K562 (cell line): ENCODE data around the gene CYP4F11. TPM values are rescaled to one million over a fixed set of nuclear protein-coding genes. Genes with fewer than 3 reads are reported as not detected.

Experiments used
- ATAC-seq: fragments of 200-7000 bp; cut with Tn5 transposase; 3 replicates; pipeline ENCODE4 v1.9.1; 2020; ENCODE audit warnings: moderate library complexity
- BruUV-seq: library from RNA; stranded (reverse); fragments of 400-500 nt; replicated peaks from 2 replicates; lab custom pipeline; 2021; lab: Mats Ljungman, UMichigan
- CTCF ChIA-PET: fragments of 300-600 bp; formaldehyde crosslinking; extraction: SDS; loops from one replicate; lab custom pipeline; 2021; ENCODE audit warnings: low intra/inter-chr PET ratio; lab: Yijun Ruan, JAX
- POLR2A ChIA-PET: fragments of 300-600, 350-650 bp; sonication (Branson Sonifier 250); formaldehyde crosslinking; extraction: SDS; loops from one replicate; lab custom pipeline; 2021; ENCODE audit warnings: antibody characterized with exemption, inconsistent platforms; lab: Yijun Ruan, JAX
- DNase-seq, 4 experiments: peaks; one replicate each; pipeline versions ENCODE4 v3.0.0 to v3.0.0-alpha.2; 2011 to 2018; ENCODE audit warnings: low spot score in 3 of 4, mixed read lengths in 3 of 4; ENCODE audit errors: extremely low read depth in 1 of 4
- FAIRE-seq: peaks from 2 replicates; lab custom pipeline; 2011; peaks lifted over from hg19 to GRCh38; lab: Jason Lieb, UNC
- H2AFZ ChIP-seq: 2 replicates; pipeline ENCODE4 v1.6.0; 2011; ENCODE audit warnings: low read depth, low read length, control low read depth, inconsistent platforms
- H3K27ac ChIP-seq: fragments of 200-600 bp; 3 replicates; pipeline ENCODE4 v1.8.0; 2011; ENCODE audit warnings: low read depth, mild to moderate bottlenecking, control low read depth, inconsistent platforms, low read length, moderate library complexity, mixed read lengths; ENCODE audit errors: extremely low read depth
- H3K27me3 ChIP-seq, 2 experiments: fragments of 300-600 bp in 1 of 2; 2 replicates in 1 of 2; 3 replicates in 1 of 2; pipeline versions ENCODE4 v1.6.0 to v1.8.0; 2011; ENCODE audit warnings: inconsistent platforms in 2 of 2, low read length in 2 of 2, mild to moderate bottlenecking in 1 of 2, mixed read lengths in 1 of 2, moderate library complexity in 1 of 2; ENCODE audit not compliant: control insufficient read depth in 2 of 2, insufficient read depth in 2 of 2
- H3K36me3 ChIP-seq: fragments of 300-600 bp; 3 replicates; pipeline ENCODE4 v1.8.0; 2011; ENCODE audit warnings: mild to moderate bottlenecking, low read length, inconsistent platforms; ENCODE audit not compliant: control insufficient read depth, insufficient read depth
- H3K4me1 ChIP-seq, 2 experiments: fragments of 200-600 bp in 1 of 2; replicated peaks in 1 of 2; 2 replicates in 1 of 2; 3 replicates in 1 of 2; pipeline versions ENCODE4 v1.5.1 to v1.8.0; 2011; ENCODE audit warnings: inconsistent platforms in 2 of 2, low read length in 2 of 2, mild to moderate bottlenecking in 1 of 2, mixed read lengths in 1 of 2, moderate library complexity in 1 of 2; ENCODE audit not compliant: control insufficient read depth in 2 of 2, insufficient read depth in 2 of 2
- H3K4me2 ChIP-seq: 2 replicates; pipeline ENCODE4 v1.6.1; 2011; ENCODE audit warnings: low read length, control low read depth, inconsistent platforms, mixed read lengths; ENCODE audit not compliant: insufficient read depth
- H3K4me3 ChIP-seq: fragments of 200-600 bp; sonication (generic), shearing (Covaris generic); 2 replicates; pipeline ENCODE4 v1.5.1; 2016; ENCODE audit warnings: control low read depth, inconsistent platforms
- H3K79me2 ChIP-seq: fragments of 200-600 bp; 3 replicates; pipeline ENCODE4 v1.8.0; 2011; ENCODE audit warnings: low read length, inconsistent platforms; ENCODE audit not compliant: control insufficient read depth, insufficient read depth
- H3K9ac ChIP-seq, 2 experiments: 2 replicates each; pipeline versions ENCODE4 v1.6.0 to v1.6.1; 2011; ENCODE audit warnings: low read depth in 2 of 2, low read length in 2 of 2, control low read depth in 1 of 2, inconsistent platforms in 1 of 2, mild to moderate bottlenecking in 1 of 2, mixed read lengths in 1 of 2; ENCODE audit not compliant: insufficient read depth in 1 of 2
- H3K9me1 ChIP-seq: one replicate; pipeline ENCODE4 v1.6.0; 2011; ENCODE audit warnings: inconsistent platforms, mild to moderate bottlenecking, low read length, moderate library complexity; ENCODE audit not compliant: control insufficient read depth, insufficient read depth
- H3K9me3 ChIP-seq: replicated peaks from 2 replicates; pipeline ENCODE4 v1.5.1; 2011; ENCODE audit warnings: low read depth, low read length, inconsistent platforms; ENCODE audit not compliant: control insufficient read depth, insufficient read depth
- H4K20me1 ChIP-seq: replicated peaks from 2 replicates; pipeline ENCODE4 v1.6.1; 2011; ENCODE audit warnings: low read length, inconsistent platforms, mixed read lengths; ENCODE audit not compliant: control insufficient read depth, insufficient read depth
- CBFA2T2 ChIP-seq: fragments of 450-650 bp; conservative IDR thresholded peaks from 2 replicates; pipeline ENCODE4 v1.6.1; 2017; ENCODE audit warnings: mild to moderate bottlenecking
- ID3 ChIP-seq, 2 experiments: fragments of 250-450 bp in 1 of 2; fragments of 450-650 bp in 1 of 2; sonication (Bioruptor Pico) in 1 of 2; IDR thresholded peaks; 2 replicates each; pipeline versions ENCODE4 v1.6.1 to v1.8.0; 2016 to 2021; ENCODE audit warnings: mild to moderate bottlenecking in 2 of 2, moderate library complexity in 2 of 2, missing compliant biosample characterization in 1 of 2, missing genetic modification characterization in 1 of 2
- KLF1 ChIP-seq: fragments of 450-650 bp; IDR thresholded peaks from 2 replicates; pipeline ENCODE4 v1.6.1; 2016; ENCODE audit warnings: missing genetic modification characterization, missing compliant biosample characterization
- PHF21A ChIP-seq: fragments of 450-650 bp; IDR thresholded peaks from 2 replicates; pipeline ENCODE4 v1.6.1; 2017; ENCODE audit warnings: low read depth, borderline replicate concordance
- SP2 ChIP-seq: IDR thresholded peaks from 2 replicates; pipeline ENCODE4 v1.6.1; 2011; ENCODE audit warnings: mild to moderate bottlenecking, low read depth, low read length, moderate library complexity; ENCODE audit not compliant: poor library complexity, severe bottlenecking; ENCODE audit errors: extremely low read depth
- TEAD4 ChIP-seq, 2 experiments: sonication (generic) in 1 of 2; formaldehyde crosslinking in 1 of 2; IDR thresholded peaks; 2 replicates each; pipeline versions ENCODE4 v1.6.1 to v1.8.0; 2012 to 2022; ENCODE audit warnings: borderline replicate concordance in 1 of 2, inconsistent platforms in 1 of 2, low read length in 1 of 2, mild to moderate bottlenecking in 1 of 2, missing genetic modification reagents in 1 of 2
- THAP12 ChIP-seq: fragments of 250-450 bp; sonication (Bioruptor Pico); IDR thresholded peaks from 2 replicates; pipeline ENCODE4 v1.9.0; 2021; ENCODE audit warnings: mild to moderate bottlenecking, inconsistent platforms
- ZBTB5 ChIP-seq: fragments of 450-650 bp; IDR thresholded peaks from 2 replicates; pipeline ENCODE4 v1.6.1; 2017; ENCODE audit warnings: antibody characterized with exemption
- ZNF263 ChIP-seq: sonication (generic); formaldehyde crosslinking; IDR thresholded peaks from 2 replicates; pipeline ENCODE4 v1.8.0; 2022; ENCODE audit warnings: mild to moderate bottlenecking, missing genetic modification reagents, borderline replicate concordance
- ZNF764 ChIP-seq: fragments of 250-450 bp; sonication (Bioruptor Pico); IDR thresholded peaks from 2 replicates; pipeline ENCODE4 v1.4.0; 2020; ENCODE audit warnings: low read depth, mild to moderate bottlenecking, moderate library complexity
- ZNF79 ChIP-seq: fragments of 250-450 bp; sonication (Bioruptor Pico); IDR thresholded peaks from 2 replicates; pipeline ENCODE4 v1.4.0; 2020; ENCODE audit warnings: low read depth, mild to moderate bottlenecking, moderate library complexity
- WGBS: fragments of 100-300 bp; shearing (Covaris generic); methylation state at CpG from one replicate; pipeline ENCODE4 v1.1.6; 2016; ENCODE audit warnings: low coverage, mixed read lengths; ENCODE audit not compliant: insufficient coverage; ENCODE audit errors: missing lambda C conversion rate; 5-methylcytosine and 5-hydroxymethylcytosine counted together
- in situ Hi-C: fragments of 300-500 bp; cut with MboI; formaldehyde crosslinking; loops from 4 replicates; pipeline ENCODE4 v1.15.0; 2018; ENCODE audit warnings: inconsistent platforms, mixed read lengths
- intact Hi-C: fragments of 100-400 bp; cut with micrococcal nuclease; formaldehyde crosslinking; loops from 2 replicates; pipeline ENCODE4 v1.14.2; 2022
- polyA plus RNA-seq, 8 experiments: library from polyadenylated mRNA; depleted of rRNA in 4 of 8; stranded (reverse) in 5 of 8; unstranded in 3 of 8; fragments of >200 nt; fragmentation: Nextera tagmentation in 2 of 8; fragmentation: Illumina TruSeq in 1 of 8; extraction: Ambion mirVana in 2 of 8; extraction: Trizol in 1 of 8; gene quantifications; 2 replicates each; pipeline versions ENCODE4 v1.2.1 to v1.2.3, GENCODE V29; 2011 to 2014; ENCODE audit warnings: inconsistent platforms in 1 of 8, missing spikeins in 1 of 8
- total RNA-seq, 7 experiments: library from RNA; depleted of rRNA in 6 of 7; stranded (reverse); fragments of >200 nt in 6 of 7; fragmentation: Illumina TruSeq in 2 of 7; extraction: Trizol in 2 of 7; gene quantifications; 2 replicates each; pipeline versions ENCODE4 v1.2.1 to v1.2.3, GENCODE V29; 2011 to 2021; ENCODE audit warnings: low replicate concordance in 1 of 7

The CYP4F11 gene
- total and polyA plus RNA-seq, 9 of the 15 experiments (the other 6 are each of a cell fraction or from before 2014, with no cell fraction given) = 0.03 TPM; not detected in 8

- intact Hi-C loops (loop anchor here (1.0 to 10.0 kb wide), 4 partner anchors 25 to 235 kb away; no protein-coding TSS in a partner anchor), in situ Hi-C loops (loop anchor here (10.0 kb wide), 1 partner anchor 235 kb away; no protein-coding TSS in a partner anchor)
- Histone ChIP-seq H3K4me2 (no peak overlapping the region), H3K9me3 (no peaks in the 10 kb centered on the region), H3K9ac (no peak overlapping the region), H3K27ac (no peak overlapping the region), H2AFZ (no peak overlapping the region), H3K36me3 (no peaks in the 10 kb centered on the region), H3K79me2 (no peaks in the 10 kb centered on the region), H3K9me1 (no peaks in the 10 kb centered on the region), H3K4me1 (peaks cover 6 to 13% of the 10 kb centered on the region in 2 experiments), H4K20me1 (no peaks in the 10 kb centered on the region), H3K4me3 (no peak overlapping the region), H3K27me3 (peaks cover 0 to 6% of the 10 kb centered on the region in 2 experiments; a peak in 2 of 5 replicates)
- FAIRE-seq (no peak), DNase-seq (no peak), ATAC-seq (no peak)
- no TSS peak for BruUV-seq
- ChIA-PET CTCF (interaction anchor here (0.8 to 1.7 kb wide), 3 partner anchors 58 to 241 kb away, joined by 3 to 18 read pairs (median 3); no protein-coding TSS in a partner anchor), POLR2A (interaction anchor here (0.9 kb wide), 1 partner anchor 33 kb away, joined by 4 read pairs; no protein-coding TSS in a partner anchor)
- 22% methylated on average over 9 of the region's 9 CpGs for whole genome bisulfite sequencing
- TF ChIP-seq ZBTB5 = no peak
- TF ChIP-seq TEAD4 (IDR thresholded peaks at IDR 0.05; ENCODE audit: low read length) = no peak
- no peak for TF ChIP-seq TEAD4 (CRISPR knock-in tag; IDR thresholded peaks at IDR 0.05; ENCODE audit: borderline replicate concordance)
- no peak for TF ChIP-seq ID3 (CRISPR knock-in tag; IDR thresholded peaks at IDR 0.05)
- TF ChIP-seq ID3 (tag; IDR thresholded peaks at IDR 0.05) = no peak
- TF ChIP-seq CBFA2T2 = no peak
- TF ChIP-seq PHF21A = no peak
- no peak for TF ChIP-seq ZNF764 (CRISPR knock-in tag)
- no peak for TF ChIP-seq THAP12
- no peak for TF ChIP-seq SP2
- TF ChIP-seq KLF1 (tag) = no peak
- TF ChIP-seq ZNF263 = no peak
- TF ChIP-seq ZNF79 (CRISPR knock-in tag) = no peak
Measured at GRCh38 chr19:15869873-15870272, 64.5 kb downstream of the CYP4F11 start.
